ENCODE data around the gene TM9SF4. TPM values are rescaled to one million over a fixed set of nuclear protein-coding genes. Genes with fewer than 3 reads are reported as not detected.
A peak's percentile ranks its signal among the peaks of the same experiment; 100 is the strongest.

Gene TM9SF4
- polyA plus RNA-seq, 4 donors = 10.5 to 85.8 (median 20.2) TPM

DNA sequence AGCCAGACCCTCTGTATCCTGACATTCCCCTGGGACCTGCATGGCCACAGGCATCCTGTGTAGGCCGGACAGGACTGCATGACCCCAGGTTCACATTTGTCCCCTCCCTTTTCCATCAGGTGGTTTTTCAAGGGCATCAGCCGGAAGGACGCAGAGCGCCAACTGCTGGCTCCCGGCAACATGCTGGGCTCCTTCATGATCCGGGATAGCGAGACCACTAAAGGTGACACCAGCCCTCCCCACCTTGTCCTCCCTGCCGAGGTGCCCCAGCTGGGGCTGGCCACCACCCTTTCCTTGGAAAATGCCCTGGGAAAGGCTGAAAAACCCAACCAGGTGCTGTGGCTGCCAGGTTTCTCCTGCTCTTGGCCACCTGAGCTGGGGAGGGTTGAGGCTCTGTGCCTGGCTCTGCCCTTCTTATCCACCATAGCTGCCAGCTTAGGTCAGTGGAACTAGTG is 29.8 kb upstream of the TM9SF4 start:
- no peaks in the 10 kb centered on the region for H3K4me1 ChIP-seq (ENCODE audit: control insufficient read depth in 3 of 3, insufficient read depth in 2 of 3, low read depth in 1 of 3, low read length in 2 of 3)
- no peak overlapping the region for H3K4me3 ChIP-seq (ENCODE audit: low read depth in 1 of 3, low read length in 3 of 3)
- DNase-seq (no peak), FAIRE-seq (no peak)
- WGBS, 3 donors = 13 to 50% (median 35%) methylated on average over 8 of the region's 8 CpGs
- H3K27ac ChIP-seq (ENCODE audit: low read depth in 1 of 3, low read length in 2 of 3) = no peak overlapping the region
- H3K27me3 ChIP-seq (ENCODE audit: control insufficient read depth in 3 of 3, insufficient read depth in 3 of 3, low read length in 3 of 3) = peaks cover 0 to 9% (median 2%) of the 10 kb centered on the region in 3 donors
- no peaks in the 10 kb centered on the region for H3K36me3 ChIP-seq (ENCODE audit: control insufficient read depth in 3 of 3, insufficient read depth in 2 of 3, low read depth in 1 of 3, low read length in 3 of 3)
- H3K9me3 ChIP-seq (ENCODE audit: control insufficient read depth in 2 of 2, insufficient read depth in 1 of 2, low read depth in 1 of 2, low read length in 1 of 2) = no peaks in the 10 kb centered on the region

DNA sequence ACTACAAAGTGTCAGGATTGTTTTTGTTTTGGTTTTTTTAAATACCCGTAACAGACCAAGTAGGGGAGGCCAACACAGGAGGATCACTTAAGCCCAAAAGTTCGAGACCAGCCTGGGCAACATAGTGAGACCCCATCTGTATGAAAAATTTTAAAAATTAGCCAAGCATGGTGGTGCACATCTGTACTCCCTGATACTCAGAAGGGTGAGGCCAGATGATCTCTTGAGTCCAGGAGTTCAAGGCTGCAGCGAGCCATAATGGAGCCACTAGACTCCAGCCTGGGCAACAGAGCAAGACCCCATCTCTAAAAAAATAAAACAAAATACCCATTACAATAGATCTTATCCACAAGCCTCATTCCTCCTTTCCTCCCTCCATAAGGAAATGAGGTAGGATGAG is 28.7 kb upstream of the TM9SF4 start:
- FAIRE-seq (no peak), DNase-seq (no peak)
- no peak overlapping the region for H3K4me3 ChIP-seq (ENCODE audit: low read depth in 1 of 3, low read length in 3 of 3)
- H3K4me1 ChIP-seq (ENCODE audit: control insufficient read depth in 3 of 3, insufficient read depth in 2 of 3, low read depth in 1 of 3, low read length in 2 of 3) = no peaks in the 10 kb centered on the region
- no peaks in the 10 kb centered on the region for H3K9me3 ChIP-seq (ENCODE audit: control insufficient read depth in 2 of 2, insufficient read depth in 1 of 2, low read depth in 1 of 2, low read length in 1 of 2)
- H3K27me3 ChIP-seq (ENCODE audit: control insufficient read depth in 3 of 3, insufficient read depth in 3 of 3, low read length in 3 of 3) = peaks cover 0 to 9% (median 2%) of the 10 kb centered on the region in 3 donors
- WGBS, 3 donors = 48 to 63% (median 55%) methylated on average over 3 of the region's 3 CpGs
- H3K36me3 ChIP-seq (ENCODE audit: control insufficient read depth in 3 of 3, insufficient read depth in 2 of 3, low read depth in 1 of 3, low read length in 3 of 3) = no peaks in the 10 kb centered on the region
- H3K27ac ChIP-seq (ENCODE audit: low read depth in 1 of 3, low read length in 2 of 3) = no peak overlapping the region

DNA sequence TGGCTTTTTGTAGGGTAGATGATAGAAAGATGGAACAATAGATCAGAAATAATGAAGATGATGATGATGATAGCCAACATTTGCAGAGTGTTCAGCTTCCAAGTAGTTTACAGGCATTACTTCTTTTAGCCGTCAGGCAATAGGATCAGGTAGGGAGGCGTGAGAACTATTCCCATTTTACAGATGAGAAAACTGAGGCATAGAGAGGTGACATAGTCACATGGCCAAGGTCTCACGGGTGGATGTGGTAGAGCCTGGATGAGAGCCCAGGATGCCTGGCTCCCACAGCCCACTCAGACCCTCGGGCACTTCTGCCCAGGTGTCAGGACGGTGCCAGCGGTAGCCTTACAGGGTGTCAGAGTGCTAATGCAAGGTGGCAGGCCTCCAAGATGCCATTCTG is 26.0 kb upstream of the TM9SF4 start:
- Histone ChIP-seq H3K27ac (ENCODE audit: low read depth in 1 of 3, low read length in 2 of 3) (no peak overlapping the region), H3K27me3 (ENCODE audit: control insufficient read depth in 3 of 3, insufficient read depth in 3 of 3, low read length in 3 of 3) (peaks cover 0 to 9% (median 2%) of the 10 kb centered on the region in 3 donors), H3K36me3 (ENCODE audit: control insufficient read depth in 3 of 3, insufficient read depth in 2 of 3, low read depth in 1 of 3, low read length in 3 of 3) (no peaks in the 10 kb centered on the region), H3K4me3 (ENCODE audit: low read depth in 1 of 3, low read length in 3 of 3) (no peak overlapping the region), H3K9me3 (ENCODE audit: control insufficient read depth in 2 of 2, insufficient read depth in 1 of 2, low read depth in 1 of 2, low read length in 1 of 2) (no peaks in the 10 kb centered on the region), H3K4me1 (ENCODE audit: control insufficient read depth in 3 of 3, insufficient read depth in 2 of 3, low read depth in 1 of 3, low read length in 2 of 3) (no peaks in the 10 kb centered on the region)
- WGBS, 3 donors = 82 to 87% (median 86%) methylated on average over 6 of the region's 6 CpGs
- FAIRE-seq (no peak), DNase-seq (no peak)

DNA sequence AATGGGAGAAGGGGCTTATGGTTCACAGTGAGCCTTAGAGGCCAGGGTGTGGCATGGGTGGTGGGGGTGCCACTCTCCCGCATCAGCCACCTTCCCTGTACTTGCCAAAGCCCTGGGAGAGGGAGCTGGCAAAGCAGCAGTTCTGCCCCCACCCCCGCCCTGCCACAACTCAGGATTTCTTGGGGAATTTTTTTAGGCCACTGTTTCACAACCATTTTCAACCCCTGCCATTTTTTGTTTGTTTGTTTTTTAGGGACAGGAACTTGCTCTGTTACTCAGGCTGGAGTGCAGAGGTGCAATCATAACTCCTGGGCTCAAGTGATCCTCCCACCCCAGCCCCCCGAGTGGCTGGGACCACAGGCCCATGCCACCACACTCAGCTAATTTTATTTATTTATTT is 22.4 kb upstream of the TM9SF4 start:
- no peaks in the 10 kb centered on the region for H3K27me3 ChIP-seq (ENCODE audit: control insufficient read depth in 3 of 3, insufficient read depth in 3 of 3, low read length in 3 of 3)
- DNase-seq = no peak
- no peaks in the 10 kb centered on the region for H3K36me3 ChIP-seq (ENCODE audit: control insufficient read depth in 3 of 3, insufficient read depth in 2 of 3, low read depth in 1 of 3, low read length in 3 of 3)
- FAIRE-seq = no peak
- no peaks in the 10 kb centered on the region for H3K4me1 ChIP-seq (ENCODE audit: control insufficient read depth in 3 of 3, insufficient read depth in 2 of 3, low read depth in 1 of 3, low read length in 2 of 3)
- H3K9me3 ChIP-seq (ENCODE audit: control insufficient read depth in 2 of 2, insufficient read depth in 1 of 2, low read depth in 1 of 2, low read length in 1 of 2) = peaks cover 0 to 5% of the 10 kb centered on the region in 2 donors
- H3K4me3 ChIP-seq (ENCODE audit: low read depth in 1 of 3, low read length in 3 of 3) = no peak overlapping the region
- WGBS, 3 donors = 58 to 84% (median 68%) methylated on average over 3 of the region's 3 CpGs
- no peak overlapping the region for H3K27ac ChIP-seq (ENCODE audit: low read depth in 1 of 3, low read length in 2 of 3)

DNA sequence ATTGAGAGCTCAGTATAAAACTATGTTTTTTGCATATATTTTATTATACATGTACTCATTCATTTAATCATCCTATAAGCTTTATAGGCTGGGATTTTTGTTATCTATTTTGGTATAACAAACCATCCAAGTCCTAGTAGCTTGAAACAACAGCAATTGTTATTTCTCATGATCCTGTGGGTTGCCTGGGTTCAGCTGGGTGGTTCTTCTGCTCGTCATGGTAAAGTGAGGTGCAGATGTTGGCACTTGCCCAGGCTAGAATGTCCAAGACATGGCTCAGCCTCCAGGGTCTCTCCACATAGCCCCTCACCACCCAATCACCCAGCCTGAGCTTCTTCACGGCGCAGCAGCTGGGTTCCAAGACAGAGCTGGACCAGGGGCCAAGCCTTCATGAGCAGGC is 20.8 kb upstream of the TM9SF4 start:
- Histone ChIP-seq H3K36me3 (ENCODE audit: control insufficient read depth in 3 of 3, insufficient read depth in 2 of 3, low read depth in 1 of 3, low read length in 3 of 3) (no peaks in the 10 kb centered on the region), H3K4me1 (ENCODE audit: control insufficient read depth in 3 of 3, insufficient read depth in 2 of 3, low read depth in 1 of 3, low read length in 2 of 3) (no peaks in the 10 kb centered on the region), H3K4me3 (ENCODE audit: low read depth in 1 of 3, low read length in 3 of 3) (no peak overlapping the region), H3K27me3 (ENCODE audit: control insufficient read depth in 3 of 3, insufficient read depth in 3 of 3, low read length in 3 of 3) (no peaks in the 10 kb centered on the region), H3K27ac (ENCODE audit: low read depth in 1 of 3, low read length in 2 of 3) (no peak overlapping the region), H3K9me3 (ENCODE audit: control insufficient read depth in 2 of 2, insufficient read depth in 1 of 2, low read depth in 1 of 2, low read length in 1 of 2) (peaks cover 0 to 5% of the 10 kb centered on the region in 2 donors)
- 87 to 91% (median 89%) methylated on average over 3 of the region's 3 CpGs for WGBS, 3 donors
- DNase-seq = no peak
- FAIRE-seq = no peak

DNA sequence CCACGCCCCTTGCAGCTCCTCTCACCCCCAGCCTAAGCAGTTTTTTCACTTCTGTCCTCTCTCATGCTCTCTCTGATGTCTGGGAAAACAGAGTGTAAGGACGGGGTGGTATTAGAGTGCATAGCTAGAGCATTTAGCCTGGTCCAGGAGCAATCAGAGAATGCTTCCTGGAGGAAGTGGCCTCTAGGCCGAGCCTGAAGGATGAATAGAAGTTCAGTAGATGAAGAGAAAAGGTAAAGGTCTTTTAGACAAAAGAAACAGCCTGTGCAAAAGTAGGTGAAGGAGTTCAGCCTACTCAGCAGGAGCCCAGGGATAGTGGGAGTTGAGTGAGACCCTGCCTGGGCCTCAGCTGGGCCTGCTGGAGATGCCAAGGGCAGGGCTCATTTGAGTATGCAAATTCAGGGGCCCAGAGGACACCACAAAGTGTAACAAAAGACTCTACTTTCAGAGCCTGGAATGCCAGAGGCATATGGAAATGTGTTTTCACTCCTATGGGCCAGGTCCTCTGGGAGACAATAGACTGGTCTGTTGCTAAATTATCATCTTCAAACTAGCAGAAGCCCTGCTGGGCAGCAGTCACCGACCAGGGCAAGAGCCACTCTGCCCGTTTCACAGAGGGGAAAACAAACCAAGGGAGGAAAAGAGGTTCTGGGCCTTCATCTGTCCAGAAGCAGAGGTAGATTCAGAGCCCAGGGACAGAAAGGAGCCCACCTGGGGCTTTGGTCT is 19.7 kb upstream of the TM9SF4 start:
- no peaks in the 10 kb centered on the region for H3K4me1 ChIP-seq (ENCODE audit: control insufficient read depth in 3 of 3, insufficient read depth in 2 of 3, low read depth in 1 of 3, low read length in 2 of 3)
- 66 to 72% (median 69%) methylated on average over 5 of the region's 5 CpGs for WGBS, 3 donors
- H3K27ac ChIP-seq (ENCODE audit: low read depth in 1 of 3, low read length in 2 of 3) = no peak overlapping the region
- FAIRE-seq (no peak), DNase-seq (no peak)
- peaks cover 0 to 3% (median 0%) of the 10 kb centered on the region in 3 donors for H3K27me3 ChIP-seq (ENCODE audit: control insufficient read depth in 3 of 3, insufficient read depth in 3 of 3, low read length in 3 of 3)
- H3K36me3 ChIP-seq (ENCODE audit: control insufficient read depth in 3 of 3, insufficient read depth in 2 of 3, low read depth in 1 of 3, low read length in 3 of 3) = no peaks in the 10 kb centered on the region
- H3K4me3 ChIP-seq (ENCODE audit: low read depth in 1 of 3, low read length in 3 of 3) = no peak overlapping the region
- H3K9me3 ChIP-seq (ENCODE audit: control insufficient read depth in 2 of 2, insufficient read depth in 1 of 2, low read depth in 1 of 2, low read length in 1 of 2) = peaks cover 0 to 5% of the 10 kb centered on the region in 2 donors

DNA sequence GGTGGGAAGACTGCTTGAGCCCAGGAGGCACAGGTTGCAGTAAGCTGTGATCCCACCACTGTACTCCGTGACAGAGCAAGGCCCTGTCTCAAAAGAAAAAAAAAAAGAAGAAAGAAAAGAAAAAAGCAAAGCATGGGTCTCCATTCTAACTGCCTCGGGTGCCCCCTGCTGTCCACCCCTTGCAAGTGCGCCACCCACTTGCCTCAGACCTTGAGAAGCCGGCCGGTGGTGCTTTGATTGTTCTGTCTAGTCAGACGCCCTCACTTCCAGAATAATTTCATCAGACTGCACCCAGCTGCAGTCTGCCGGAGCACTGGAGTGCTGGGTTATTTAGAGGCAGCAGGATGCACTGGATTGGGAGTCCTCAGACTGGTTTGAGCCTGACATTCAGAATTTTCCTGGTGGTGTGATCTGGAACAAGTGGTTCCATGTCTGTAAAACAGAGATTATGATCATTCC is 17.6 kb upstream of the TM9SF4 start:
- H3K4me1 ChIP-seq (ENCODE audit: control insufficient read depth in 3 of 3, insufficient read depth in 2 of 3, low read depth in 1 of 3, low read length in 2 of 3) = no peaks in the 10 kb centered on the region
- 2 to 3% (median 3%) methylated on average over 7 of the region's 7 CpGs for WGBS, 3 donors
- DNase-seq (peak; percentile 66 to 80), FAIRE-seq (no peak)
- H3K9me3 ChIP-seq (ENCODE audit: control insufficient read depth in 2 of 2, insufficient read depth in 1 of 2, low read depth in 1 of 2, low read length in 1 of 2) = peaks cover 0 to 5% of the 10 kb centered on the region in 2 donors
- H3K27ac ChIP-seq (ENCODE audit: low read depth in 1 of 3, low read length in 2 of 3) = no peak overlapping the region
- H3K36me3 ChIP-seq (ENCODE audit: control insufficient read depth in 3 of 3, insufficient read depth in 2 of 3, low read depth in 1 of 3, low read length in 3 of 3) = no peaks in the 10 kb centered on the region
- H3K27me3 ChIP-seq (ENCODE audit: control insufficient read depth in 3 of 3, insufficient read depth in 3 of 3, low read length in 3 of 3) = peaks cover 0 to 3% (median 0%) of the 10 kb centered on the region in 3 donors
- no peak overlapping the region for H3K4me3 ChIP-seq (ENCODE audit: low read depth in 1 of 3, low read length in 3 of 3)

DNA sequence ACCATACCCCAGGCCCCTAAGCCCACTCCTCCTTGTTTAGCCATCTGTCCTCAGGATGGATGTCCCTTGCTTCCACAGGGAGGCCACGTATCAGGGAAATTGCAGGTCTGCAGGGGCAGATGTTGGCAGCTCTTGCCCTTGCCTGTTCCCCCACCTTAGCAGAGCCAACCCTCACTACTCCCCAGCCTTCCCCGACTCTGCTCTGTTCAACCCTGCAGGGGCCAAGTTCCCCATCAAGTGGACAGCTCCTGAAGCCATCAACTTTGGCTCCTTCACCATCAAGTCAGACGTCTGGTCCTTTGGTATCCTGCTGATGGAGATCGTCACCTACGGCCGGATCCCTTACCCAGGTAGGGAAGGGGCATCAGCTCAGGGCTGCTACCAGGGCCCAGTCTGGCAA is 10.7 kb upstream of the TM9SF4 start:
- H3K9me3 ChIP-seq (ENCODE audit: control insufficient read depth in 2 of 2, insufficient read depth in 1 of 2, low read depth in 1 of 2, low read length in 1 of 2) = no peaks in the 10 kb centered on the region
- WGBS, 3 donors = 77 to 81% (median 80%) methylated on average over 6 of the region's 6 CpGs
- no peaks in the 10 kb centered on the region for H3K36me3 ChIP-seq (ENCODE audit: control insufficient read depth in 3 of 3, insufficient read depth in 2 of 3, low read depth in 1 of 3, low read length in 3 of 3)
- H3K4me3 ChIP-seq (ENCODE audit: low read depth in 1 of 3, low read length in 3 of 3) = no peak overlapping the region
- FAIRE-seq (no peak), DNase-seq (no peak)
- no peak overlapping the region for H3K27ac ChIP-seq (ENCODE audit: low read depth in 1 of 3, low read length in 2 of 3)
- no peaks in the 10 kb centered on the region for H3K4me1 ChIP-seq (ENCODE audit: control insufficient read depth in 3 of 3, insufficient read depth in 2 of 3, low read depth in 1 of 3, low read length in 2 of 3)
- H3K27me3 ChIP-seq (ENCODE audit: control insufficient read depth in 3 of 3, insufficient read depth in 3 of 3, low read length in 3 of 3) = peaks cover 0 to 23% (median 0%) of the 10 kb centered on the region in 3 donors
